COR-L47 (cell line): ENCODE measurements around the gene MT2A.

ENCODE experiments used
- DNase-seq: peaks from one replicate; lab custom pipeline; 2025; lab: John Stamatoyannopoulos, UW

The MT2A gene

DNA sequence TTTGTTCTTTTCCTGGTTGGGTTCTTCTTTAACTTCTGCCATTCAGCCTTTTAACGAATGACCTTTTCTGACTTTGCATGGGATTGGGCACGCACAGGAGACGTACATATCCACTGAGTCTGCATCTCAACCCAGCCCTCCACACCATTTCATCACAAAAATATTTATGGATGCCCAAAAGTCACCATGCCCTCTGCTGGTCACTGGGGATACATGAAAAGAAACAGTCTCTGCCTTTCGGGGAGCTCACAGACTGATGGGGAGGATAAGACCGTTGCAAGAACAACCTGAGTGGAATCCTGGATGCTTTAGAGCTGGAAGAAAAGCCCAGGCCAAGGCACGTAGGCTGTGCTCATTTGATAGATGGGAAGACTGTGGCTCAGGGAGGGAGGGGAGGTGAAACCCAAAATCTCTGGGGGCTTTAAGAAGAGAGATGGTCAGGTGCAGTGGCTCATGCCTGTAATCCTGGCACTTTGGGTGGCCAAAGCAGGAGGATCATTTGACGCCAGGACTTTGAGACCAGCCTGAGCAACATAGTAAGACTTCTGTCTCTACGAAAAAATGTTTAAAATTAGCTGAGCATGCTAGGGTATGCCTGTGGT lies 7.9 kb upstream of the MT2A start:
- peak; percentile 18 for DNase-seq

DNA sequence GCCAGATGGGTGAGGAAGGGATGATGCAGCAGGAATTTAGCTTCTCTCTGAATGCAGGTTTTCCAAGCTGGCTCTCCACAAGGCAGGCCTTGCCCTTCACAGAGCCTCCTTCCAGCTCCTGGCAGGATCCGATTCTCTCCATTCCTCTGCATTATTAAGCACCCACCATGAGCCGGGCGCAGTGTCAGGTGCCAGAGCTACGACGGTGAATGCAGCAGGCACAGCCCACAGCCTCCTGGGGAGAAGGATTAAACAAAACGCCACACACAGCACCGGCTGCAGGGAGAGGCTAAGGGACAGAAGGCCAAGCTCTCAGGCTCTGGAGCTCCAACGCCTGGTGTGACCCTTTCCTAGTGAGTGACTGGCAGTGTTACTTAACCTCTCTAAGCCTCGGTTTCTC lies 7.1 kb upstream of the MT2A start:
- DNase-seq, result peak; percentile 12

DNA sequence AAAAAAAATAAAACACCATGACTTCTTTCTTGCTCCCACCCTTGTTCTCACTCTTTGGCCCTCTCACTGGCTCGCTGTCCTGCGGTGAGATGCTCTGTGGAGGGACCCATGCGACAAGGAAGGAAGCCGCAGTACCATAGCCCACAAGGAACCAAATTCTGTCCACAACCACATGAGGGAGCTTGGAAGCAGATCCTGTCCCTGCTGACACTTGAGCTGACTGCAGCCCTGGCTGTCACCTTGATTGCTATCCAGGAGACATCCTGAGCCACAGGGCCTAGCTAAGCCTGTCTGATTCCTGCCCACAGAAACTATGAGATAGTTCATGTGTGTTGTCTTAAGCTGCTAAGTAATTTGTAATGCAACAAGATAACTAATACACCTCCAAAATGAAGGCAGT lies 4.8 kb upstream of the MT2A start:
- peak; percentile 62 for DNase-seq

DNA sequence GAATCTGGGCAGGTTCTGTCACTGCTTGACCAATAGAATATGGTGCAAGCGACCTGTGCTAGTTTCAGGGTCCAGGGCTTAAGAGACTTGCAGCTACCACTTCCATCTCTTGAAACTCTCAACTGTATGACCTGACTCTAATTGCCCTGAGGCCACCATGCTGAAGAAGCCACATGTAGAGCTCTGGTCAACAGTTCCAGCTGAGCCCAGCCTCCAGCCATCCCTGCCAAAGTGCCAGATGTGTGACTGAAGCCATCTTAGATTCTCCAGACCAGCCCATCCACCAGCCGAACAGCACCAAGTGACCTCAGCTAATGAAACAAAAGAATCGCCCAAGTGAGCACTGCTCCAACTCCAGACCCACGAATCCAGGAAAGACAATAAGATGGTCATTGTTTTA lies 3.4 kb upstream of the MT2A start:
- no peak for DNase-seq

DNA sequence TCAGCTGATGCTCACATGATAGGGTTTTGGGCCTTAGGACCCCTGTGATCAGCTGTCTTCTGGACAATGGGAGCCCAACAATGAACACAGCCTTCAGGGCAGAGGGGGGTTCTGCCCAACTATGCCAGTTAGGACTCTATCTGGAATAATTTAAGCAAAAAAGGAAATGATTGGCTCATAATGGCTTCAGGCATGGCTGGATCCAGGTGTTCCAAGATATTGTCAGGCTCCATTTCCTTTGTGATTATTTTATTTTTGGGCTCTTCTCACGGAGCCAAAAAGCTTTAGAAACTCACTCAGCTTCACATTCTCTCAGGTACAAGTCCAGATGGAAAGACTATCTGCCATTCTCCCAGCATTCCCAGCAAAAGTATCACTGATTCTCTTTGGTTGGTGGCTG lies 2.9 kb upstream of the MT2A start:
- DNase-seq, result no peak

DNA sequence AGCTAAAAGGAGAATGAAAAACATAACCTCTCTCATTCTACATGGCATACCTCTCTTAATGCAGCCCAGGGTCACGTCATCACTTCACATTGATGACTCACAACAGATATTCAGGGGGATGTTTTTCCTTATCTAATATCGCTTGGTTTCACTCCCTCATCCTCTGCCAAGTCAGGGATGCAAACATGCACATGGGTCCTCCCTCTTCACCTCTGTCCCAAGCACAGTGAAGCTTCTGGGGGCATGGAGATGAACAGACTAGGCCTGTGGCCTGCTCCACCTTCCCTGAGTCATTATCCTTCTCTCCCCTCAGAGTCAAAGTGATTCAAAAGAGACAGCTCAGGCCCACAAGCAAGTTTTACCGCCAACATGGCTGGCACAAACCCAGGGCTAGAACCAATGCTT lies 2.3 kb upstream of the MT2A start:
- DNase-seq, result no peak

DNA sequence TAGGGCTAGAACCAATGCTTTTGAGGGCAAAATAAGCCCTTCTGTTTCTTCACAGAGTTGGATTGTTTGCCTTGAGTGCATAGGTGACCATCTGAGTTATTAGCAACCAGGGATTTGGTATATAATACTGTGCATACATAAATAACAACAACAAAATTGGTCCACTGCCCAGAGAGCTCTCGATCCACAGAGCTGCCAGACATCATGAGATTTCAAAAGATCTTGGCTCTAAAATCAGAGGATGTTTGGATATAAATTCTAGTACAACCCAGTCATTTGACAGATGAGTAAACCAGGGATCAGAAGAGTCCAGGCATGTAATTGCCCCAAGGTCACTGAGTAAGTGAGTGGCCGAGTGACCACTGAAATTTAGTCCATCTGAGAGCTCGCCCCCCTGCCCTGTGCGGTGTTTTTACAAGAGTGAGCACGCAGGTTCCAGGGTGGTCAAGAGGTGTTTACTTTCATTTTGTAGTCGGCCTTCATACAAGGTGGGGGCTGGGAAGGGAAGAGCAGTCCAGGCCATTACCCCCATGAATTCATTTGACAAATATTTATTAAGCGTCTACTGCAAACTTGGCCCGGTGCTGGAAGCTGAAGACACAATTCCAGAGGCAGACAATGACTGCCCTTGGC lies 1.8 kb upstream of the MT2A start:
- DNase-seq, result peak; percentile 7

DNA sequence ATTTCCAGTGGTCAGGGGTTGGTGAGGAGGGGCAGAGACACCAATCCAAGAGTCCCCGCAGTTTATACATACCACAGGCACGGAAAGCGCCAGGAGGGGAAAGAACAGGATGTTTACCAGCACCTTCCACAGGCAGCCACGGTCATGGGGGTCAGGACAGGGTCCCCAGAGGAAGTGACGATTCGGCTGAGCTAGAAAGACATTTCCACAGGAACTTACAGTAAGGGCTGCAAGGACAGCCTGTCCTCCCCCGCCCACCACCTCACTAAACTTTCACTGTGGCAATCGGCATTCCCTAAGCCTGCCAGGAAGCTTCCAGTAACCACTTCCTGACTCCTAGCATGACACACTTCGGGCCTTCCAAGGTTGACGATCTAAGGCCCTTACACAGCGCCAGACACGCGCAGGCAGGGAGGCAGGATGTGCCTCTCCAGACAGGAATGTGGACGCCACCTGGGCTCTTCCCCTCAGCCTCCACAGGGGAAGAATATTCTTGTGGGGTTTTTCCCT lies 1.2 kb upstream of the MT2A start:
- DNase-seq, result no peak

DNA sequence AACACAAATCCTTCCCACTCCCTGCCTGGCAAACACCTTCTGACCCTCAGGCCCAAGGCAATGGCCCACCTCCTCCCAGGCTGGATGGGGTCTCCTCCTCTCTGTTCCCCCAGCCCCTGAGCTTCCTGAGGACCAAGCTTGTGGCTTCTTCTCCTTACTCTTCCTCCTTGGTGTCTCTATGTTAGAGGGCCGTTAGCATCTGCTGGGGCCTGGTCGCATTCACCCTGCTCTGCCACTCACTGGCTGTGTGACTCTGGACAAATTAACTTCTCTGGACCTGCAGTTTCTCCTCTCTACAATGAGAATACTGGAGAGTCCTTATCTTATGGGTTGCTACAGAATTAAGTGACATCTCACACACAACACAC lies 725 bp upstream of the MT2A start:
- no peak for DNase-seq

DNA sequence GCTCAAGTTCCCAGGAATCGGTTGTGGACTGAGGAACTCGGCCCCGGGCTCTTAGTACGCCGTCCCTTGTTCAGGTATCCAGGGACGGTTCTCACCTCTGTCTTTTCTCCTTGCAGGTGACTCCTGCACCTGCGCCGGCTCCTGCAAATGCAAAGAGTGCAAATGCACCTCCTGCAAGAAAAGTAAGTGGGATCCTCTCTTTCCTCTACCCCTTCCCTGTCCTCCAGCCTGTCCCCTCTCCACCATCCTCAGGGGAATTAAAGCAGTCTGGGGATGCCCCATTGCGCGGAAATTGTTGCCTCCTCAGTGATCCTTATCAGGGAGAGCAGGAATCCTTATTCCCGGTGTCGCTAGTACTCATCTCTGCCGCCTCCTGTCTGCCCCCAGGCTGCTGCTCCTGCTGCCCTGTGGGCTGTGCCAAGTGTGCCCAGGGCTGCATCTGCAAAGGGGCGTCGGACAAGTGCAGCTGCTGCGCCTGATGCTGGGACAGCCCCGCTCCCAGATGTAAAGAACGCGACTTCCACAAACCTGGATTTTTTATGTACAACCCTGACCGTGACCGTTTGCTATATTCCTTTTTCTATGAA lies 585 bp downstream of the MT2A start:
- DNase-seq, result no peak

DNA sequence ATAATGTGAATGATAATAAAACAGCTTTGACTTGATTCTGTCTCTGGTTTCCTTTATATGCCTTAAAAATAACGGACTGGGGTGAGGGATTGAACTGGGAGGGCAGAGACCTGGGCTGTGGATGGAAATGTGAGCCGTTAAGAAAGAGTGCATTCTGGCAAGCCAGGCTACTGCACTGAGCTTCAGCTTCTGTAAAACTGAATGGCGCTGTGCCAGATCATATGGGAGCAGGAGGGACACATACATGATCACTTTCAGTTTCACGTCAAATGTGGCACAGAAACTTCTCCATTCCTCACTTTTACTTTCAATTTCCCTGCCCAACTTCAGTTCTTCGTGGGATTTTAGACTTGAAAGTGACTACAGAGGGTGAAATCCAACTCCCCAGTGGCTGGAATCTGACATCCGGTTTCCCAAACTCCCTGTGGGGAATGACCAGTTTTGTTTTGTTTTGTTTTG lies 1.1 kb downstream of the MT2A start:
- DNase-seq, result peak; percentile 28

DNA sequence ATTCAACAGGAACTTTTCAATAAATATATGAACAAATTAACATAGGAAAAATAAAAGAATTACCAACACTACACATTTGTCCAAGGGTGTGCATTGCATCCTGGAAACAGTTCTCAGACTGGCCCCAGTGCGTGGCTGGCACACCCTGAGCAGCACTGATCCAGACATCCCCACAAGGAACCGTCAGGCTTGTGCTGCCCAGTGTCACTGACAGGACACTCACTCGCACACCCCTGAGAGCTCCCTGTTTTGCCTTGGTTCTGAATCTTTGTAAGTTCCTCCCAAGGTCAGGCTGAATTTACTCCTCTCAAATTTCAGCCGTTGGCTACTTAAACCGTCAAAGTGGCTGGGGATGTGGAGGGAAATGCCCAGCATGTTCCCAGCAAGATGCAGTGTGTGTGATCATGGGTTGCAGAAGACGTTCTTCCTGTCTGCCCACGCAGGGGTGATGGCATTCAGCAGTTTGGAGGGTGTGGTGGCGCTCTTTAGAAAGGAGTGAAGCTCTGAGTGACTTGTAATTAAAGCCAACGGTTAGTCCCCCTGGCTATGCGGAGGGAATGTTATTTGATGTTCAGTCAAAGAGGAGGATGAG lies 1.7 kb downstream of the MT2A start:
- peak; percentile 7 for DNase-seq

DNA sequence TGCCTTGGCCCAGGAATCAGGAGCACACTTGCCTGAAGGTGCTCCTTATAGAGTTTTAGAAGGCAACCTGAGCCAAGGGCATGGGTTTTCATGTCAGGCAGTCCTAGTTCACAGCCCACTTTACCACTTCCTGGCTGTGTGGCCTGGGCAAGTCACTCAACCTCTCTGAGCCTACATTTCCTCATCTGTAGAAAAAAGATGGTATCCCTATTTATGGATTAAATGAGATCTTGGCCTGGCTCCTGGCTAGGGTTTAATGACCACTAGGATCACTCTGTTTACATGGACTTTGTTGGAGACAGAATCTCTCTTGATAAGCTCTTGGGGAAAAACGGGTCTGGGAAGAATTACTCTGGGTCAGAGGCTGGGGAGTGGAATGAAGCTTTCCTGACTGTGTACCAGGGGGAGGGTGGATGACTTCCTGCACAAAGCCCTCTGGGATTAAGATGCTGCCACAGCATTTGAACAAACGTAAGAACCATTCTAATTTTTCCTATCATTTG lies 2.3 kb downstream of the MT2A start:
- DNase-seq, result no peak

DNA sequence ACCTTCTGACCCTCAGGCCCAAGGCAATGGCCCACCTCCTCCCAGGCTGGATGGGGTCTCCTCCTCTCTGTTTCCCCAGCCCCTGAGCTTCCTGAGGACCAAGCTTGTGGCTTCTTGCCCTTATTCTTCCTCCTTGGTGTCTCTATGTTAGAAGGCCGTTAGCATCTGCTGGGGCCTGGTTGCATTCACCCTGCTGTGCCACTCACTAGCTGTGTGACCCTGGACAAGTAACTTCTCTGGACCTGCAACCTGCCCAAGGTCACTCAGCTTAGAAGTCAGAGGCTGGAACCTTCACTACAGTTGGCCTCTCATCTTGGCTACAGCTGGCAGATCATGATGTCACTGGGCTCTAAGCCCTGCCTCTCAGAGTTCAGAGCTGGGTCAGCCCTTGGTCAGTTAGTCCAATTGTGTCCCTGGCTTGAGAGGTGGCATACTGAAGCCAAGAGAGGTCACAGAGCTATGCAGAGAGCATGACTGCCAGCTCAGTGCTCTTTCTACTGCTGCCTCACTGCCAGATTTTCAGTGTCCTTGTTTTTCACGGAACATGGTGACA lies 3.0 kb downstream of the MT2A start:
- no peak for DNase-seq

DNA sequence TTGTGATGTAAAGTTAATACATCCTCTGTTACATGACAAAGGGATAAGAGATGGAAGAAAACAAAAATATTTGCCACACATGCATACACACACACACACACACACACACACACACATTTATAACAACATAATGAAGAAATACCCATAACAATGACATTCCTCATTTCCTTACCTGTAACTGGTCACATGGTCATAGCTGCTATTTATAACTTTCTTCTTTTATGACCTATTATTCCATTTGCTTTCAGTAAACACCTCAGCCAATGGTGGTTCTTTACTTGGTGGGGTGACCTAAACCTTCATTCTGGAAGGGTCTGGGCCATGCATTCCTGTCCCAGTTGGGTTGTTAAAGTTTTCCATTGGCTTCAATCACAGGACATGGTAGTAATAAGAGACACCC lies 5.3 kb downstream of the MT2A start:
- no peak for DNase-seq

DNA sequence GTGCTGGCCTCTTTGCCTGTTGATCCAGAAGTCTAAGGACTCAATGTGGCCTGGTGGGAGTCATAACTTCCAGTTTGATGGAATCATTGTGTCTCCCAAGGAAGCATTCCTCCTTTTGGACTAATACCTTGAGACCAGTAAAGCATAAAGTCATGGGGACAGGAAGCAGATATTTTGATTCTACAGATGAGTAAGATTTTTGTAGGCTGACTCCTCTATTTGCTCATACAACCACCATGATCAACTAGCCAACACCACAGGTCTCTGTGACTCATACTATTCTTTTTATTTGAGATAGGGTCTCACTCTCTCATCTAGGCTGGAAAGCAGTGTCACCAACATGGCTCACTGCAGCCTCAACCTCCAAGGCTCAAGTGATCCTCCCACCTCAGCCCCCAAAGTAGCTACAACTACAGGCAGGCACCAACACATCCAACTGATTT lies 6.2 kb downstream of the MT2A start:
- no peak for DNase-seq

DNA sequence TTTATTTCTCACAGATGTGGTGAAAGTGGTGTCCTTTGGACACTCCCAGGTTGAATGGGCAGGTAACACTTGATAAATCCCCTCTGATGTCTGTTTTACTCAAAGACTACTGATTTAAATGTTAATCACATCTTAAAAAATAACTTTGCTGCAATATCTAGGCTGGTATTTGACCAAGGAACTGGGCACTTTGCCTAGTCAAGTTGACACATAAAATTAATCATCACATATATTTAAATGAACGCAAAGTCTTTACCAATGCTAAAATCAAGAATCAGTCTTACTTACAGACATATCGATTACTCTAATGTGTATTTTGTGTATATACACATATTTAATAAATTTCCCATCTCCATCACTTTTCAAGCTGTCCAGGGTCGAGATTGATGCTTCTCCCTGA lies 7.0 kb downstream of the MT2A start:
- DNase-seq, result no peak

DNA sequence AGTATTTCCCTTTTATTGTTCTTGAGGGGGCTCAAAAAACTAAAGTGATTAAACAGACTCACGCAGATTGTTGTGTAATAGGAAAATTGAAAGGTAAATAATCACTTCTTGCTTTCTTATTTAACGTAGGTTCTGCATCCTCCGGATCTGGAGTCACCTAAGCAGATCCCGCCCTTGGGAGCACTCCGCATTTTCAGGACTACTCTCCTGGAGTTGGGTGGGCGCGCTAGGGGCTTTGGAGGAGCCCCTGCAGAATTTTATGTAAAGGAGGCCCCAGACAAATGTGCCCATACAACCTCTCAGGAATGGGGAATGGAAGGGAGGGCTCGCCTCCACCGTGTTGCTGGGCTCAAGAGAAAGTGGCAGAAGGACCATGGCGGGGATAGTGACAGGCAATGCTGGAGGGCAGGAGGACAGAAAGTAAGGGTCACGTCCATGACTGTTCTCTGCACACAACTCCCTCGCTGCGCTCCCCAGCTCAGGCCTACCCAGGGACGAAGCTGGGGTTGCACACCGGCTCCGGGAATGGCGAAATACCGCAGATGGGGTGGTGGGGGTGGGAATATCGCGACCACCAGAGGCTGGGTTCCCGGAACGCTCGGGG lies 8.3 kb downstream of the MT2A start:
- DNase-seq, result no peak

DNA sequence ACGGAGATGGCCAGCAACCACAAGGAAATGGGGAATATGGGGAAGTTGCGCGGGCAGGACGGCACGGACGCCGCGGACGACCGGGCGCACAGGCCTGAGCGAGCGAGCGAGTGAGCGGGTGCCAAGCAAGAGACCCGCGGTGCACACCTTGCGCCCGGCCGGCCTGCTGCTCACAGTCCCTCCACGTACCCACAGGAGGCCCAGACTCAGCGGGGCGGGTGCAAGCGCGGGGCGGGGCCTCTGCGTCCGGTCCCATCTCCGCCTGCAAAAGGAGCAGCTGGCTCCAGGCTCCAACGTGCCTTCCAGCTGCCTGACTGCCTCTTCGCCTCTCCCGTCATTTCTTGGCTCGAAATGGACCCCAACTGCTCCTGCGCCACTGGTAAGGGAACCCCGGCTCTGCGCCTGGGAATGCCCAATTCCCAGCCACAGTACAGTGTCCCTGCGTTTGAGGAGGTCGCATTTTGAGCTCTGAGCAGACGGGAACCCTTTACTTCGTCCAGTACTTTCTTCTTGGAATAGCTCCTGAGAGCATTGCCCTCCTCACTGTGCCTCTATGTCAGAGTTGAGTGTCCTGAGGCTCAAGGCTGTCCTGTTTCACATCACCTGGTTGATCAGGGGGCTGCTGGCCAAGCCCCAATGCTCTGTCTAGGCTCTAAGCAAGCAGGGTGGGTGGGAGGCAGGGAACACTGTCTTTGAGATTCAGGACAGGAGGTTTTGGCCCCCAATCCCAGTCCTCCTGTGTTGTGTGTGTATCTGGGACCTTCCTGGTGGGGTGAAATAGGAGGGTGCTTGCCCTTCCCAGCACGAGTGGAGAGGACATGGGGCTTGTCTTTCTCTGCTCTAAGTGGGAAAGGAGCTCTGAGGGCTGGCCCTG lies 9.1 kb downstream of the MT2A start:
- DNase-seq, result no peak

DNA sequence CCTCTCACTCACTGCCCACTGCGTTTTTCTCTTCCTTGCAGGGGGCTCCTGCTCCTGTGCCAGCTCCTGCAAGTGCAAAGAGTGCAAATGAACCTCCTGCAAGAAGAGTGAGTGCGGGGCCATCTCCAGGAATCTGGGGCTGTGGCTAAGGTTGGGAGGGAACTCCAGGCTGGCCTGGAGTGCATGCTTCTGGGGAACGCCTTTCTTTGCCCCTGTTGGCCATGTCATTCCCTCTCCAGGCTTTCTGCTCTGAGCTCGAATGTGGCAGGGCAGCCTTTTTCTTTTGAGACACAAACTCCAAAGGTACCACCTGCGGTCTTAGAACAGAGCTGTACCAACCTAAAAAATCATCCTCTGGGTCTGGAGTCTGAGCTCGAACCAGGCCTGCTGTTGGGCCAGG lies 9.8 kb downstream of the MT2A start:
- no peak for DNase-seq

DNA sequence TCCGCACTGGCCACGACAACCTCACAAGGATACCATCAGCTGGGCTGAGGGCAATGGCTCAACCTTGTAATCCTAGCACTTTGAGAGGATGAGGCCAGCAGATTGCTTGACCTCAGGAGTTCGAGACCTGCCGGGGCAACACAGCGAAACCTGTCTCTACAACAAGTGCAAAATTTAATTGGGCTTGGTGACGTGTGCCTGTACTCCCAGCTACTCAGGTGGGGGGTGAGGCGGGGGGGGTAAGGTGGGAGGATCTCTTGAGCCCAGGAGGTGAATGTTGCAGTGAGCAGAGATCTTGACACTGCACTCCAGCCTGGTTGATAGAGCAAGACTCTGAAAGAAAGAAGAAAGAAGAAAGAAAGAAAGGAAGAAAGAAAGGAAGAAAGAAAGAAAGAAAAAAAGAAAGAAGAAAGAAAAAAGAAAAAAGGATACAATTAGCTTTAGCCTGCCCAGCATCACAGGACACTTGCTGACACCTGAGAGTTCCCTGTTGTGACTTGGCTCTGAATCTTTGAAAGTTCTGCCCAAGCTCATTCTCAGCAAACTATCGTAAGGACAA lies 12.0 kb downstream of the MT2A start:
- no peak for DNase-seq
